T-helper 2 cell treated with Interferon-gamma antibody and Interleukin-4, amounts not matched to agents 5 μg/mL and 100 μg/mL, for 36 hours (primary cell): ENCODE measurements around the gene NELFA.
"Not testable (repeated sequence)": the region's sequence is repeated elsewhere in the genome, so short reads cannot be mapped to it uniquely, and the experiment has no call there.

Experiments used
- DNase-seq: peaks from one replicate; pipeline ENCODE4 v3.0.0; 2021; ENCODE audit warnings: low spot score
- H3K27ac Mint-ChIP-seq: one replicate; pipeline ENCODE4 v1.8.0; 2021; ENCODE audit warnings: mild to moderate bottlenecking, mixed read lengths
- H3K27me3 Mint-ChIP-seq: one replicate; pipeline ENCODE4 v1.8.0; 2021; ENCODE audit warnings: low read depth, mixed read lengths
- H3K36me3 Mint-ChIP-seq: one replicate; pipeline ENCODE4 v1.8.0; 2021; ENCODE audit warnings: low read depth, mixed read lengths
- H3K4me1 Mint-ChIP-seq: one replicate; pipeline ENCODE4 v1.8.0; 2021; ENCODE audit warnings: low read depth, mixed read lengths
- H3K4me3 Mint-ChIP-seq: one replicate; pipeline ENCODE4 v1.8.0; 2022; ENCODE audit warnings: mild to moderate bottlenecking, moderate library complexity, mixed read lengths
- H3K9me3 Mint-ChIP-seq: one replicate; pipeline ENCODE4 v1.8.0; 2021; ENCODE audit warnings: mixed read lengths

Gene NELFA

GRCh38 chr4:1993718-1994516, 14.9 kb downstream of the NELFA start:
- not testable (repeated sequence) for DNase-seq, H3K4me3 Mint-ChIP-seq, H3K4me1 Mint-ChIP-seq, H3K27ac Mint-ChIP-seq, H3K27me3 Mint-ChIP-seq
- peaks cover 44% of the 10 kb centered on the region for H3K36me3 Mint-ChIP-seq
- peaks cover 27% of the 10 kb centered on the region for H3K9me3 Mint-ChIP-seq

DNA sequence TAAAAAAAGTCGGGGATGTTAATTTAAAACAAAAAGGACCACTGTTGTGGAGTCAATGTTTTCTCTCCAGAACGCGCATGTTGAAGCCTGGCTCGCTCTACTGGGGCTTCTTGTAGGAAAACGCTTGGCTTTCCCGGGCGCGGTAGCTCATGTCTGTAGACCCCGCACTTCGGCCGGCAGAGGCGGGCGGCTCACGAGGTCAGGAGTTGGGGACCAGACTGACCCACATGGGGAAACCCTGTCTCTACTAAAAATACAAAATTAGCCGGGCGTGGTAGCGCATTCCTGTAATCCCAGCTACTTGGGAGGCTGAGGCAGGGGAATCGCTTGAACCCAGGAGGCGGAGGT, 15.6 kb downstream of the NELFA start:
- no peaks in the 10 kb centered on the region for H3K27me3 Mint-ChIP-seq
- no peak overlapping the region for H3K4me3 Mint-ChIP-seq
- no peak overlapping the region for H3K27ac Mint-ChIP-seq
- peaks cover 19% of the 10 kb centered on the region for H3K9me3 Mint-ChIP-seq
- H3K36me3 Mint-ChIP-seq, result peaks cover 38% of the 10 kb centered on the region
- no peak for DNase-seq
- H3K4me1 Mint-ChIP-seq, result peaks cover 6% of the 10 kb centered on the region

DNA sequence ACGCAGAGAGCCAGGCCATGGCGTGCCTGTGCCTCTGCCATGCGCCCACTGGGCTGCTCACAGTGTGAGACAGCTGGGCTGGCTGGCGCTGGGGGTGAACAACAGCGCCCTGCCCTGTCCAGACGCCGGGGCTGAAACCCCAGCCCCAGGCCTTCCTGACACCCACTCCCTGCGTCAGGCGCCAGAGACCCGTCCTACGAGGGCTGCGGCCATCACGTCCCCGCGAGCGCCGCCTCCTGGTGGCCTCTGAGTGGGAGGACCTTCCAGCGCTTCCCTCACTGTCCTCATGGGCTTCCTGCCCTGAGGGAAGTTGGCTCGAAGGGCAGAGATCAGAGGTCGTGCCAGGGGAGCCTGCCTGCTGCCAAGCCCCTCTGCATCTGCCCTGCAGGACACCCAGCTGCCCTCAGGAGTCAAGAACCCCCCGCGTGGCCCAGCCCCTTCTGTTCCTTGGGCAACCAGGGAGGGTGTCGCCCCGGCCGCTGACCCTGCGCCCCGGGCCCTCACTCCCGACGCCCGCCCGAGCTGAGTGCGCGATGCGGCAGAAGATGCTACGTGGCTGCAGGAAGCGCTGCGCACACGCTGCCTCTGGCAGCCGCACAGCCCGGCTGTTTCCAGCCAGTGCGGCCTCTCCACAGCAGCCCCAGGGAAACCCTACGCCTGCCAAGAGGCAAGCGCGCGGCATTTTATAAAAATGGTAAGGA, 16.2 kb downstream of the NELFA start:
- Mint-ChIP-seq H3K27ac (no peak overlapping the region), H3K4me3 (no peak overlapping the region), H3K36me3 (peaks cover 33% of the 10 kb centered on the region), H3K27me3 (no peaks in the 10 kb centered on the region), H3K9me3 (peaks cover 14% of the 10 kb centered on the region), H3K4me1 (peaks cover 6% of the 10 kb centered on the region)
- DNase-seq, result no peak

DNA sequence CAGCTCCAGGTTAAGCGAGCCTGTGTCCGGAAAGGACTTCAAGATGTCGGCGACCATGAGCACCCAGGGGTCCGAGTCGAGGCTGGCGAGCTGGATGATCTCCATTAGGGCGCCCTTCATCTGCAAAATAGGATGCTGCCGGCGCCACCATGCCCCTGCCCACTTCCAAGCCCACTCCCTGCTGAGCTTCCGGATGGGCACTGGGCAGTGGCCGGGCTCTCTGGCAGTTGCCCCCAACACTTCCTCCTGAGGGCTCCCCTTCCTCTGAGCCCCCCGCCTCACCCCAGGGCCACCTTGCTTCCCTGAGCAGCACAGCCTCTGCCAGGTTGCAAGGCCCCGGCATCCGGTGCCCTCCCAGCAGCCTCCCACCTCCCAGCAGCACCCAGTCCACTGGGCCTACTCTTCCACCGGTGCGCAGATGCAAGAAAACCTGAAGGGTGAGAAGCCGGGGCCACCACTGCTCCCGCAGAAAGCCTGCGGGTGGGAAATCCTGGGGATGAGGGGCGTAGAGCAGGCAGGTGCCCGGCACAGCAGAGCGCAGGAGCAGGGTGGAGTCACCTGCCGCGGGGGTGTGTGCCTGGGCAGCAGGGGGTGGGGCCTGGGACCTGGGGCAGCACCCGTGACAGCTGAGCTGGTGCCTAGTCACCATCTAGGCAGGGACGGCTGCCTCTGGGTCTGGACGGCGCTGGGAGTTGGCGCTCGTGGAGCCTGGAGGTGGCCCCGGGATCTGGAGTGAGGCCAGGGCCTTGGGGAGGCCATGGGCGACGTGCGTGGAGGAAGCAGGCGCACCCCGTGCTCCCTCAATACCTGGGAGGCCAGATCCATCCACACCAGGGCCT, 17.0 kb downstream of the NELFA start:
- no peak overlapping the region for H3K4me3 Mint-ChIP-seq
- no peak for DNase-seq
- no peak overlapping the region for H3K27ac Mint-ChIP-seq
- peaks cover 6% of the 10 kb centered on the region for H3K9me3 Mint-ChIP-seq
- H3K27me3 Mint-ChIP-seq, result no peaks in the 10 kb centered on the region
- peaks cover 6% of the 10 kb centered on the region for H3K4me1 Mint-ChIP-seq
- H3K36me3 Mint-ChIP-seq, result peaks cover 26% of the 10 kb centered on the region

- H3K9me3 Mint-ChIP-seq, result peaks cover 2% of the 10 kb centered on the region
Observed at GRCh38 chr4:1991087-1991486, 17.7 kb downstream of the NELFA start.

GRCh38 chr4:1990676-1991075, 18.1 kb downstream of the NELFA start:
- Mint-ChIP-seq H3K9me3 (no peaks in the 10 kb centered on the region), H3K27ac (no peak overlapping the region), H3K27me3 (no peaks in the 10 kb centered on the region), H3K36me3 (peaks cover 16% of the 10 kb centered on the region), H3K4me3 (no peak overlapping the region), H3K4me1 (no peaks in the 10 kb centered on the region)
- no peak for DNase-seq

More at GRCh38 chr4:1991087-1991486, 17.7 kb downstream of the NELFA start:
- Mint-ChIP-seq H3K27me3 (no peaks in the 10 kb centered on the region), H3K4me3 (no peak overlapping the region), H3K36me3 (peaks cover 20% of the 10 kb centered on the region), H3K27ac (no peak overlapping the region), H3K4me1 (peaks cover 3% of the 10 kb centered on the region)
- no peak for DNase-seq

DNA sequence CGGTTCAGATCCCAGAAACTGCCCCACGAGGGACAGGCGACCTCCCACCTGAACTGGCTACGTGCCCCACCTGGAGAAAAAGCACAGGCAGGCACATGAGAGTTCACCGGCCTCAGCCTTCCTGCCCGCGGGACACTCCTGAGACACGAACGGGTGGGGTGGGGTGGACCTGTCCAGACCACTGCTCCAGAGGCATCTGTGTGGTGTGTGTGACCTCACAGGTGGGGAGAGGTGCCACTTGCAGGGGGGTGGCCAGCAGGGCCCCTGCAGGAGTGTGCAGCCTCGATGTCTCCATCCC, 18.5 kb downstream of the NELFA start:
- DNase-seq, result no peak
- H3K4me3 Mint-ChIP-seq, result no peak overlapping the region
- no peak overlapping the region for H3K27ac Mint-ChIP-seq
- peaks cover 12% of the 10 kb centered on the region for H3K36me3 Mint-ChIP-seq
- no peaks in the 10 kb centered on the region for H3K4me1 Mint-ChIP-seq
- no peaks in the 10 kb centered on the region for H3K27me3 Mint-ChIP-seq
- no peaks in the 10 kb centered on the region for H3K9me3 Mint-ChIP-seq

DNA sequence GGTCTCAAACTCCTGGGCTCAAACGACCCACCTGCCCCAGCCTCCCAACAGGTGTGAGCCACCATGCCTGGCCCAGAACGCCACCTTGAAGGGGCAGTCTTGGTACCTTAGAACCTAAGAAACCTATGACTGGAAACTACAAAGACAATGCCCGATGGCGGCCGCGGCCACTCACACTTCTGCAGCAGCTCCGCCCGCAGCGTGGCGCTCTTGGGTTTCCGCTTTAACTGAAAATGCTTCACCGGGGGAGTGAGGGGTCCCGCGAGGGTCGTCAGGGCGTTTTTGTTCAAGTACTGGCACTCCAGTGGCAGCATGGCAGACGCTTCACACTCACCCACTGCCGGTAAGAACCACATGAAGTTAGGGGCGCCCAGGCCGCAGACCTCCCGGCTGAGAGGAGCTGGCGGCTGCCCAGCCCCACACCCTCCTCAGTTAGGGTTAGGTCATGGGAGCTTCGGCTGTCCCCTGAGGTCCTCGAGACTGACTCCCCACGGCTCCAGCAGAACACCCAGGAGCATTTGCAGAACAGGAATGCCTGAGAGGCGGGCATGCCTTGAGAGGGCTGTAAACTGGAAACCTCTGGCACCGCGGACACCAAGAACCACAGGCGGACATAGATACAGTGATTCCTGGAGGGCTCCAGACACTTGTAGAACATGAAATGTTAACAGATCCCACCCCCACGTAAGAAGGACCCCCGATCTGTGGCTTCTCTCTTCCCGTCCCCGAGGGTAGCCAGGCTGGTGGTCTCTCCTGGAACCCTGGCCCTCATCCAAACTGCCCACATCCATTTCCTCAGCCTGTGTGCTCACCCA, 19.0 kb downstream of the NELFA start:
- no peaks in the 10 kb centered on the region for H3K4me1 Mint-ChIP-seq
- no peaks in the 10 kb centered on the region for H3K27me3 Mint-ChIP-seq
- H3K36me3 Mint-ChIP-seq, result peaks cover 10% of the 10 kb centered on the region
- H3K27ac Mint-ChIP-seq, result no peak overlapping the region
- no peak overlapping the region for H3K4me3 Mint-ChIP-seq
- no peaks in the 10 kb centered on the region for H3K9me3 Mint-ChIP-seq
- DNase-seq, result no peak

- no peaks in the 10 kb centered on the region for H3K9me3 Mint-ChIP-seq
Observed at GRCh38 chr4:1988327-1988724, 20.4 kb downstream of the NELFA start.

DNA sequence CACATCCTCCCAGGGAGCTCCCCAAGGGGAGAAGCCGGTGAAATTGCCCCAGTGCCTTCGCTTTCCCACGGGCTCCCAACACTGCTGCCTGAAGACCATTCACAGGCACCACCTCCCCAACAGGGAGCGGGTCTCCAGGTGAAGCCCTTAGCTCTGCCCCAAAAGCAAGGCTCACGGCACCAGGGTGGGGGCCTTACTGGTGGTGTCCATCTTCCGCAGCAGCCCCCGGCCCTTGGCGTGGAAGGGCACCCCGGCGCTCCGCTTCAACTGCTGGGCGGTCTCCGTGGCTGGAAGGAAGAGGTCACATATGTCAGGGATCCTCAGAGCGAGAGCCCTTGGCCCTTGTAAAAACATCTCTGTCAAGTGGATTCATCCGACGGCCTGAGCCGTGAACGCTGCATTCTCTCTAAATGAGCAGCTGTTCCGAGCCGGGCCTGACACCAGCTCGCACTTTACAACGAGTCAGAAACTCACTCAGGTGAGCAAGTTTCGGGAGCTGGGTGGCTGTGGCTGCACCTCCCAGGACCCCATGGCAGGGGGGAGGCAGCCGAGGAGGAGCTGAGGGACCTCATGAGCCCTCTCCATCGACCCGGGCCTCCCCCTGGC, 20.9 kb downstream of the NELFA start:
- no peaks in the 10 kb centered on the region for H3K4me1 Mint-ChIP-seq
- H3K4me3 Mint-ChIP-seq, result no peak overlapping the region
- no peak overlapping the region for H3K27ac Mint-ChIP-seq
- no peaks in the 10 kb centered on the region for H3K27me3 Mint-ChIP-seq
- H3K9me3 Mint-ChIP-seq, result no peaks in the 10 kb centered on the region
- H3K36me3 Mint-ChIP-seq, result peaks cover 9% of the 10 kb centered on the region
- no peak for DNase-seq

More at GRCh38 chr4:1988327-1988724, 20.4 kb downstream of the NELFA start:
- H3K27ac Mint-ChIP-seq, result no peak overlapping the region
- no peaks in the 10 kb centered on the region for H3K27me3 Mint-ChIP-seq
- peaks cover 8% of the 10 kb centered on the region for H3K36me3 Mint-ChIP-seq
- H3K4me1 Mint-ChIP-seq, result no peaks in the 10 kb centered on the region
- H3K4me3 Mint-ChIP-seq, result no peak overlapping the region
- no peak for DNase-seq

GRCh38 chr4:1987296-1987695, 21.5 kb downstream of the NELFA start:
- Mint-ChIP-seq H3K4me1 (no peaks in the 10 kb centered on the region), H3K27ac (no peak overlapping the region), H3K36me3 (peaks cover 13% of the 10 kb centered on the region), H3K9me3 (no peaks in the 10 kb centered on the region), H3K27me3 (no peaks in the 10 kb centered on the region), H3K4me3 (no peak overlapping the region)
- DNase-seq, result no peak

DNA sequence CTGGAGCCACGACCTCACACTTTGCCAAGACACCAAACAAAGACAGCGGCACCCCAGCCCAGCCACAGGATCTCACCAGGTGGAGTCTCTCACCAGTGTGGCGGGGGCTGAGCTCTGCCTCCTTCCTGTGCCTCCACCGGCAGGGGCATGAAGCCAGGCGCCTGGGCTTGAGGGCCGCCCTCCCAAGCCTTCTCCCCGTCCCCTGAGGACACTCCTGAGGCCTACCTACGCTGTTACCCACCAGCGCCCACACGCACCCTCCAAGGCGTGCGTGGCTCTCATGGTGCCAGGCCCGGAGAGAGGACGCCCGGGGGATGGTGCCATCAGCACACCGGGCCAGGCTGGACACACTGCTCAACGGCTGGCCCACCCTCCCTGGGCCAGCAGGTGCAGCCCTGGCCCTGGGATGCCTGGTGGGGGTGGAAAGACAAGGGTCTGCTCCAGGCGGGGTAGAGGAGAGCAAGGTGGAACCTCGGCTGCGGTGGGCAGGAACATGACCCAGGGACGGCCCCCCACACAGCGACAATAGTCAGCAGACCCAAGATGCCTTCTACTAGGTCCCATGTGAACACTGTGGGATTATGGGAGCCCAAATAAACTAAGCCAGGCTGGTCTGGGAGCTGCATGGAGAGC, 22.1 kb downstream of the NELFA start:
- H3K36me3 Mint-ChIP-seq, result peaks cover 16% of the 10 kb centered on the region

More for the DNA sequence above, 22.1 kb downstream of the NELFA start:
- no peaks in the 10 kb centered on the region for H3K27me3 Mint-ChIP-seq
- no peaks in the 10 kb centered on the region for H3K4me1 Mint-ChIP-seq
- no peaks in the 10 kb centered on the region for H3K9me3 Mint-ChIP-seq
- H3K27ac Mint-ChIP-seq, result no peak overlapping the region
- no peak for DNase-seq
- no peak overlapping the region for H3K4me3 Mint-ChIP-seq
